Fibroblast of skin of right biceps (primary cell): ENCODE measurements around the gene RTTN.
"Not testable (repeated sequence)": the region's sequence is repeated elsewhere in the genome, so short reads cannot be mapped to it uniquely, and the experiment has no call there.

Source experiments
- DNase-seq: peaks from one replicate; pipeline ENCODE4 v3.0.0-alpha.2; 2013

The RTTN gene

DNA sequence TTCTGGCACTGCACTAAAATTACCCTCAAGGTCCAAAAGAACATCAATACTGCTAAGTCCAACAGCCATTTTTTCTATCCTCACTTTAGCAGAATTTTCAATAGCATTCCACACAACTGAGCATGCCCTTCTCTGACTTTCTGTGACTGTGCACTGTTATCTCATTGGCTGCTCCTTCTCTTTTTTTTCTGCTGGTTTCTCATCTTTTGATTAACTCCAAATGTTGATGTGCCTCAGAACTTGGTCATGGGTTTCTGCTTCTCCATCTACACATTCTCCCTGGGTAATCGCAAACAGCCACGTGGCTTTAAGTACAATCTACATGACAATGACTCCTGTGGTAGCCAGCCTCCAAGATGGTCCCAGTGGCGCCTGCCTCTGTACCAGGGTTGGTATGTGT lies 182.9 kb downstream of the RTTN start:
- peak; percentile 31 for DNase-seq

- no peak for DNase-seq
Observed at GRCh38 chr18:70021498-70021897, 184.0 kb downstream of the RTTN start.

GRCh38 chr18:70021043-70021442 lies 184.4 kb downstream of the RTTN start:
- DNase-seq: no peak

DNA sequence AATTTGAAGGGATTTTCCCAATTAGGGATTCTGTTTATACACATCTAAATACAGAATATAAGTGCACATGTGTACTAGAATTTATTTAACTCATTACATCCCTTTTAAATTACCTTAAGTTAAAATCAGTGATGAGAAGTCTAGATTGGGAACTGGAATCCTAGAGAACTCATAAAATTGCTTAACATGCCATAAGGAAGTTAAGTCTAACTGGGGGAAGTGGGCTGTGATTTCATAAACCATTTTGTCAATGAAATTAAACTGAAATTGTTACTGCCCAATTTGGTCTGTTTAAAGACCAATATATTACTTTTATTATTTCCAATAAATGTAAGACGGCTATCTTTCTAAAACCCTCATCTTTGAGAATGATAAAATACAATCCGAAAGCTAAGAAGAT lies 185.5 kb downstream of the RTTN start:
- no peak for DNase-seq

DNA sequence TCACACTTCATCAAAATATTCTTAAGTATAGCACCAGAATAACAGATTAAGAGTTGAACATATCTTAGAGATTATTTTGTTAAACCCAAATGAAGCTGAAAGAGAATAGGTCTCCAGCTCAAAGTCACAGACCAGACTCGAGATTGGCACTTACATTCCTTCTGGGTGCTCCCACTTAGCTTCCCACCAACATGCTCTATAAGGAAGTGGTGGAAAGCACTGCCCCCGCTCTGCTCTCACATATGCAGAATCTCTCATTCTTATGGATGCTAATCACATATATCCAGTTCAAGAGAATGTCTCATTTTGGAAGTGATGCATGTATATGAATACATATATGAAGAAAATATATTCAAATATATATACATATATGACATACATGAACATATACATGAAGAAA lies 186.4 kb downstream of the RTTN start:
- DNase-seq: no peak

- no peak for DNase-seq
Observed at GRCh38 chr18:70015127-70015526, 190.4 kb downstream of the RTTN start.

DNA sequence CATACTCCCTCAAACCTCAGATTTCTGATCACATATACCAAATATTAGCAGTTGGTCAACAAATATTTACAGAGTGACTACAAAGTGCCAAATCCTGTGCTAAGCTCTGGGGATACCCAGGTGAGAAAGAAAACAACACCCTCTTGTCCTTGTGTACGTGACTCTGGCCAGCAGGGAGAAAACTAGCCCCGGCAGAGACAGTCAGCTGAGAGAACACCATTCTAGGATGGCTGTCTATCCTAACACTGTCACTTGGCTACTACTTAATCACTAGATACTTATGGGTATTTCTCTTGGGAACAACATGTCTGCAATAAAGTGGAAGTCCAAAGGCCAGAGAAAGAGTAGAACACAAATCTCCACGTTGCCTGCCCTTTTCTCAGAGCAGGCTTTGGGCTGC lies 199.9 kb downstream of the RTTN start:
- DNase-seq: no peak

- no peak for DNase-seq
Observed at GRCh38 chr18:70004696-70005095, 200.8 kb downstream of the RTTN start.

DNA sequence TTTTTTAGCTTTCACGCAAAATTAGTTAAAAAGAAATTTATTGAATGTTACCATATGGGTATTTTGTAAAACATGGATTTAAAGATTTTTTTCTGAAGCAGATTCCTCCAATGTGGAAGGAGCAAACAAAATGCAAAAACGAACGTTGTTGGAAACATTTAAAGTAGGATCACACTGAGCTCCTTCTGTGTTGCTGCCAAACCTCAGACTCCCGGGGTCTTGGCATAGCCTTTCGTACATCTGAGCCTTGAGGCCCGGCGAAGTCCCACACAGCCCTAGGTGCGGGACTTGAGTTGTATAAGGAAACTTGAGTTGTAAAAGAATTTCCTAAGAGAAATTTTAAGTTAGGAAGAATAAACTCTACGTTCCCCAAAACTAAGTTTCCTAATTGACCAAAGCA lies 205.8 kb downstream of the RTTN start:
- no peak for DNase-seq

DNA sequence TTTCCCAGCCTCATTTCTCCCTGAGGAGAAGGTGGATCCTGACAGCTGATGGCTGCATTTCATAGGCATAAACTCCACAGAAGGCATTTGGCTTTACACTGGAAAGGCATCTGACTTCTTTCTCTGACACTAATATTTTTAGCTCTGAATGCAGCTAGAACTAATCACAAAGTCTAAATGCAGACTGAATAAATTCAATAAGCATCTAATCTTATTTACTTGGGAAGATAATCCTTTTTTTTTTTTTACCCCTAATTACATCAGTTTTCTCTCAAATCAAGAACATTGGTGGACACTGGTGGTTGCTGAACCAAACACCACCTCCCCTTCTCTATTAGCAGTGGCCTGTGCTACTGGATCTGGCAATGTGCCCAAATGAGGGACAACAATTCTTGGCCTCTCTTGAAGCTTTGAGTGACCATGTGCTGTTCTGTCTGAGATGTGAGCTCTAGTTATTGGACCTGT lies 206.9 kb downstream of the RTTN start:
- DNase-seq: no peak

DNA sequence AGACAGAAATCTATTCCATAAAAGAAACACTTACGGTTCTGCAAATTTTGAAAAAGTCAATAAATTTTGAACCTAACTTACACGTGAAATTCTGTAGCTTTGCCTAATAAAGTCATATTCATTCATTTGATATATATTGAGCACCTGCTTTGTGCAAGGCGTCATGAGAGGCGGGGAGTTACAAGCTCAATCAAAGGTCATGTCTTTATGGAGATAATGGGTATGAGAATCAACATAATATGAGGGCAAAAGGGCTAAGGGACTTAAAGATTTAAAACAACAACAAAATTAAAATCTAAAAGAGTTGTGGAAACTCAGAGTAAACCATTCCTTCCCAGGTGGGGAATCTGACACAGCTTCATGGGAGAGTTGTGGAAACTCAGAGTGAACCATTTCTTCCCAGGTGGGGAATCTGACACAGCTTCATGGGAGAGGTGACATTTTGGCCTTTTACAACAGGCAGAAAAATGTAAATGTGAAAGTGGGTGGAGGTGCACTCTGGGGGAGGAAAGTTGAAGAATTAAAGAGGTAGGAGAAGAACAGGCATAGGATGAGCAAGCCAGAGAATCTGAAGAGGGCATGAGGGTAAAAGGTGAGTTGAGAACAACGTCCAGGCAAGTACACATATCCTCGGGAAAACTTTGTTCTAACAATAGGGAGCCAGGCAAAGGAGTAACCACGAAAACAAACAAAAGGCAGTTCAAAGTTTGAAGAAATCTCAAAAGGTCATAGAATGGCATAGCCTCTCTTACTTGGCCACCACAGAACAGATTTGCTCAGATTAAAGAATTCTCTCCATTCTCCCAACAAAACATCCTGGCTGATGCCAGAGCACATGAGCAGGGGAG lies 208.3 kb downstream of the RTTN start:
- no peak for DNase-seq

DNA sequence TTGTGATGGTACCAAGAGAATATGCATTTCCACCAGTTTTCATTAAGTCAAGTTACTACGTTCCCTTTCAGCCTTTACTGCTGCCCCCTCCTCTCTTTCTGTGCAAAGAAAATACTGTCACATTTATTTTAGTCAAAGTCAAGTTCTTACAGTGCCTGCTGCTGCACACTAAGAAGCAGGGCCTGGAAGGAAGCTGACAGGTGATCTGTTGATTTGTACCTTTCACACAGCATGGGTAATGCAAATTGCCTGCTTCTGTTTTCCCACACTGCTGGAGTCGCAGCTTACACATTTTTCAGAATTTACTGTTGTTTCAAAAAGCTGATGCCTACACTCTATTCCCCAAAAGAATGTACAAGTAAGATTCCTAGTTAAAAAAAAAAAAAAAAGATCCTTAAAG lies 209.1 kb downstream of the RTTN start:
- no peak for DNase-seq

- no peak for DNase-seq
Observed at GRCh38 chr18:69995774-69996173, 209.7 kb downstream of the RTTN start.

- DNase-seq: peak; percentile 72
Observed at GRCh38 chr18:69992776-69993175, 212.7 kb downstream of the RTTN start.

- DNase-seq: no peak
Observed at GRCh38 chr18:69987870-69988269, 217.6 kb downstream of the RTTN start.

DNA sequence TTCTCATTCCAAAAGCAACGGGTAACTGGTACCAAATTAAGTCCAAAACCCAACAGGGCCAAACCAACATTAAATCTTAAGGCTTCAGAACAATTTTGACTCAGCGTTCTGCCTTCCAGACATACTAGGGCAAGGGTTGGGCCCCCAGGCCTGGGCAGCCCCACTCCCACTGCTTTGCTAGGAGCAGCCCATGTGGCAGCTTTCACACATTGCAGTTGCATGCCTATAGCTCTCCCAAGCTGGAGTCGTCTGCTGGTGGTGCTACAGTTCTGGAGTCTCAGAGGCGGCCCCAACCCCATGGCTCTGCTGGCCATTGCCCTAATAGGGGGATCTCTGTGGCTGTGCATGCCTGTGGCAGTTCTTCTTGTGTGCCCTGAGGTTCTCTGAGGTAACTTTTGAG lies 220.2 kb downstream of the RTTN start:
- DNase-seq: no peak

GRCh38 chr18:69982417-69982816 lies 223.1 kb downstream of the RTTN start:
- DNase-seq: no peak

GRCh38 chr18:69981948-69982347 lies 223.5 kb downstream of the RTTN start:
- DNase-seq: no peak

DNA sequence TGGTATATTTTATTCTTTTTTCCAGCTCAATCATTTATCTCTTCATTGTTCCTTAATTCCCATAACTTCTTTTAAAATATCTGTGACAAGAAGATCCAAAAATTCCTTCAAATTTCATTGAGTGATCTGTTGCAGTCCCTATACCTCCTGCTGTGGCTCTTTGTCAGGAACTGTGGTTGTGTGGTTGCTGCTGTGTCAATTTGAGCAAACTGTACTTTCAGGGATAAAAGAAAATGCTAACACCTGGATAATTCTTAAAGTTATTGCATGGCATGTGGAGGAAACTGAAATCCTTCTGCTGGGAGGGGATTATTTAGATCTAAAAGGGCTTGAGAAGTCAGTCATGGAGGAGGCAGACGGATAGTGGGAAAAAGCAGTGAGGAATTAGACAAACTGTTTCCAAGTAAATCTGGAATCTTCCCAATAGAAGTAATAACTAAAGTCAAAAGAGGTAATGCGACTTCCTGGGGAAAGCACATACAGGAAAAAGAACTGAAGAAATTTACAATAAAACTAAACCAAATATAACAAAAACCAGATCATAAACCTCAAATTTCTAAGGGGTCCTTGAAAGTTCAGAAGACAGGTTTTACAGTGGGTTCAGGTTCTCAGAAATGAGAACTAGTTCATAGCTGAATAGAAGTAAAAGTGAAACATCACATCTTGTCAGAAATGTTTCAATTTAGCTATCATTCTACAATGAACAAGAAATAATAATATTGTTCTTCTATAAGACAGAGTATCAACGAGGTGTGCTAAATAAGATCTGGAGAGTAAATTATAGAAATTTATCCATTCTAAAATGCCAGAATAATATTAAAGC lies 224.3 kb downstream of the RTTN start:
- no peak for DNase-seq

GRCh38 chr18:69980509-69980908 lies 225.0 kb downstream of the RTTN start:
- no peak for DNase-seq

DNA sequence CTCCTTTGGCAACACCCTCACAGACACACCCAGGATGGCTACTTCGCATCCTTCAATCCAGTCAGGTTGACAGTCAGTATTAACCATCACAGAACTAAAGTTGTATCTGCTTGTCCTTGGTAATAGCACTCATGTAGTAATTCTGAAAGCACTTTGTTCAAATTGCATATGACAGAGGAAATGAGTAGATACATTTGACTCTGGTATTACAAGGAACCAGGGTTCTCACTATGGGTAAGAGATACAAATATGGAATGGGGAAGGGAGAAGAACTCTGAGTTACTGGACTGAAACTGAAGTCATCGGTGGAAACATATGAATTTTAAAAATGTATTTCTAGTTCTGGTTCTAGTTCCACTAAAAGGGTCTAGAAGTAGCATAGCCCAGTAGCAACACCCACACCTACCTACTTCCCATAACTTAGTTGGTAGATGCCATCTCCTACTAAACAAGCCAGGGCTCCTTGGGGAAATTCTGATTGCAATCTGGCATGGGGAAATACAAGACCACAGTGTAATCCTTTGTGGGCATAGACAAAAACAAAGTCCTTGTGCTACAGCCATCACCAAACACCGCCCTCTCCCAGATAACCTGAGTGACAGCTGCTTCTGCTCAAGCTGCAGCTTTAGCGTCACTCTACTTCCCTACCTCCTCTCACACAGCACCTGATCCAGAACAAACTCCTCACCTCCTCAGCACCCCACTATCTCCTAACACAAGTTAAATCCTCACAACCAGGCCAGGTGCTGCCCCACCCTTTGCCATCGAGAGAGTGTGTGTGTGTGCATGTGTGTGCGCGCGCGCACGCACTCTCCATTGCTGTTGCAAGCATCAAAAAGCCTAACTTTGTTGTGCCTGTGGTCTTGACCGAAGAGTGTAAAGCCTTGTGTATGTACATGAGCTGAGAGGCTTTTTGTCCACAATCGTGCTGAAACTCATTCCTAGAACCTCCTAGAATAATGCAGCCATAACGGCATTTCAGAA lies 226.5 kb downstream of the RTTN start:
- no peak for DNase-seq

DNA sequence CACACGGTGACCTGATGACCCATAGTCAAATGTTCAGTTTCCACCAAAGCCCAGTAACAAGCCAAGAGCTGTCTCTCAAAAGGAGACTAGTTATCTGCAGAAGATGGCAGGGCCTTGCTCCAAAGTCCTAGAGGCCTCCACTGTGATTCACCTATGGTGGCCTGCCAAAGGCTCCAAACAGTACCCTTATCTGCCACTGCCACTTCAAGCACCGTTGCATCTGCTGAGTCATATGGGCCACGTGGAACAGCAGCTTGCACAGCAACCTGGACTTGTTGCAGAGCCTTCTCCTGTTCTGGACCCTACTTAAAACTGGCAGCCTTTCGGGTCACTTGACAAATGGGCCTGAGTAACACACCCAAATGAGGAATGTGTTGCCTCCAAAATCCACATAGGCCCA lies 230.2 kb downstream of the RTTN start:
- not testable (repeated sequence) for DNase-seq

GRCh38 chr18:69974365-69974764 lies 231.1 kb downstream of the RTTN start:
- DNase-seq: peak; percentile 52
